HG03095 (cell line): ENCODE data around the gene PLCL1.

Experiments used
- ATAC-seq: cut with Tn5 transposase; IDR thresholded peaks from one replicate; pipeline ENCODE4 v1.9.1; 2021; ENCODE audit warnings: moderate library complexity; ENCODE audit not compliant: unreplicated experiment

The PLCL1 gene

DNA sequence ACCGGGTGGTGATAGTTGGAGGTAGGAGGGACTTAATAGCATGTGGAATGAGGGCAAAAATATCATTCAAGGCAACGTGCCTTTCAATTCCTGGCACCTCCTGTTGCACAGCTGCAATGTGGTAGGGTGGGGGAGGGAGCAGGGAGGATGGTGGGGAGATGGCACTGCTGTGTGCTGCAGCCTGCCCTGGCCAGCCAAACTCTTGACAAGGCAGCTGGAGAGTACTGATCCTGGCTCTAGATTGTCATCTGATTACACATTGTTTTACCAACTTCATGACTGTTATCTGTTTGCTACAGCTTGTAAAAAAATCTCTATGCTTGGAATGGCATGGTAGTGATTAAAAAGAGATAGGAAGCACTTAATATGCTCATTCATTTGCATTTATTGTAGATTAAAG, 47.7 kb downstream of the PLCL1 start:
- ATAC-seq: no peak

DNA sequence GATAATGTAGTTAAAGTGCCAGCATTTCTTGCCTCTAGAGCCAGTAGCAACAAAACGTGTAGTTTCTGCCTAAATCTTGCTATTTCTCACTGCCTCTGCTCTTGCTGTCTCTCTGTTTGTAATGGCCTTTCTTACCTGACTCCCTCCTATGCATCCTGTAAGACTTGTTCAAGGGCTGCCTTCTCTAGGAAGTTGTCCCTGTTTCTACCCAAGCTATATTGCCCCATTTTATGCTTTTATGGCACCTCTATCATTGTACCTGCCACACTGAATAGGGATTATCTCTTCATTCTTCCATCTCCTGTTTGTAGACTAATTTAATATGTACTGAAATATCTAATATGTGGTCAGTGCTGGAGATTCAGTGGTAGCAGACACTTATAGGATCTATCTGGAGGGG, 49.2 kb downstream of the PLCL1 start:
- ATAC-seq: no peak

GRCh38 chr2:197857476-197858107, 53.2 kb downstream of the PLCL1 start:
- ATAC-seq: no peak

- ATAC-seq: no peak
Measured at GRCh38 chr2:197858607-197859140, 54.3 kb downstream of the PLCL1 start.

- ATAC-seq: no peak
Measured at GRCh38 chr2:197862246-197862955, 58.0 kb downstream of the PLCL1 start.

GRCh38 chr2:197863744-197864143, 59.4 kb downstream of the PLCL1 start:
- ATAC-seq: no peak

GRCh38 chr2:197866455-197866854, 62.1 kb downstream of the PLCL1 start:
- no peak for ATAC-seq

DNA sequence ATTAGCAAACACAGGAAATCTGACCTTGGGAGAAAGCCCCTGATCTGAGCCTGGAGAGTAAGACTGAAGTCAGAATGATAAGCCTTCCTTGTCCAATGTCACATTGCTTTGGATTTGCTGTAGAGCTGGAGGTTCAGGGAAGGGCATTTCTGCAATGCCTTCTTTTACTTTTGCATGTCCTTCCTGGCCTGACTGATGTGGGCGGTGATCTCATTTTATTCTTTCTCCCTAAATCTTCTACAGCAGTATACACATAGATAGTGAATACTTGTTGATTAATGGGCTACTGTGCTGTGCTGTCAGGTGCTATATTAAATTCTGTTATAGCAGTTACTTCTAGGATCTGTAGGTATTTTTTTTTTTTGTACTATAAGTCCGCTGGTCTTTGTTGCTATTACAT, 62.6 kb downstream of the PLCL1 start:
- no peak for ATAC-seq

DNA sequence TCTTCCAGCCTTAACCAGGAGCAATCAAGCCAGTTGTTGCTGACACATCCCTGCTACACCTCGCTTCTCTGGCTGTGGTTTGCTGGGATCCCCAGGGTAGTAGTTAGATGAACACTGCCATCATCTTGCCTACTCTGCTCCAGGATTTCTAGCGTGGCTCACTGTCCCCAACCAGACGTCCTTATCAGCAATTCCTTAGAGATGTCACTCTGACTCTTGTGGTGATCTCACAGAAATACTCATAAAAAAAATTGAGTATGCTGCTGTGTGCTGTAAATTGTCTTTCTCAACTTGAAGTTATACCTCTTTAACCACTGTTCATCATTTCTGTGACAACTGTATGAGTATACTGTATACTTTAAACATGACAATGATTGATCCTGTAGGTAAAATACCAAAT, 63.2 kb downstream of the PLCL1 start:
- ATAC-seq: no peak

DNA sequence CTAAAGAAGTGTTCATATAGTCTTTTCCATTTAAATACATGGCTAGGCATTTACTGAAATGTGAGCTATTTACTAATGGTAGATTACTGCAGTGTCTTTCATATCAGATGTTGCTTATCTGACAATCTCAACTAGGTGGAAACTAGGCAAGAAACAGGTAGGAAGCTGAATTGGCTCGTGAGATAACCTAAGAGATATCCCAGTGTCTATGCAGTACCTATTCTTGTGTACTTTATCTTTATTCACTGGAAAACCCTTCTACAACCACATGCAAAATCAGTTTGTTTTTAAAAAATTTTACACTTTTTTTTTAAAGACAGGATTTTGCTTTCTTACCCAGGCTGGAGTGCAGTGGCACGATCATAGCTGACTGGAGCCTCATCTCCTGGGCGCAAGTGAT, 63.8 kb downstream of the PLCL1 start:
- no peak for ATAC-seq

DNA sequence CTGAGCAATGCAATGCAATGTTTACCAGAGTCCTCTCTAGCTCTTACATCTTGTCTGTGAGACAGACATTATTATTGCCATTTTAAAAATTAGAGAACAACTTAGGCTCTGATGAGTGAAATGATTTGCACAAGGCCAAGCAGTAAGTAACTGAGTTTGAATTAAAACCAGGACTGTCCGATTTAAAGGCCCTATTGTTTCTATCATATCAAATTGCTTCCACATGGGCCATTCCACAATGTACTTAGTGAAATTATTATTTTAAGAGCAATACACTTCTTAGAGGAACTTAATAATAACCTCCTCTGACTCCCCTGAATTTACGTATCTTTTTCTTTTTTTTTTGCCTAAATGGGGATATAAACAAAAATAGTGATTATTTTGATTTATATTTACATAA, 64.6 kb downstream of the PLCL1 start:
- no peak for ATAC-seq

DNA sequence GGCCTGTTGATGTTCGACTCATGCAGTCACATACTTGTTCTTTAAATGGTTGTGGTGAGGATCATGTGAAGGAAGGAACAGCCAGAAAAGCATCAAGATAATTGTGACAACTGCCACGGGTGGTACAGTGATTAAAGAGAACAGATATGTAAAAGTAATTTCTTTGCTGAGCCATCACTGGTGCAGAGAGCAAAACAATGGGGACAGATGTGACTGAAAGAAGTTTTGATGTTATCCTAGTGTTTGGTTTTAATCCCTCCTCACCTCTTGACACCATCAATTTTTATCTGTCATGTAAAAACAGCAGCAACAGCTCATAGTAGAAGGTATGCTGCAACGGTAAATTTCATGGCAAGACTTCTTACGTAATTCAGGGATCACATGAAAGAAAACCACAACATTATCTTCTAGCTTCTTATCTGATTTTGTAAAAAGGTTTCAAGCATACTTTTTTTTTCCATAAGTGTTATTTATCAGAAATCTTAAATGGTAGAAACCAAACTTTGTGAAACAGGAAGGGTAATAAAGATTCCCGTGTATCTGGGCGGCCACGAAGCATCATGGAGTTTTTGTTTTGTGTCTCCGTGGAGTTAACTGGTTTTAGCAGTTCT, 65.2 kb downstream of the PLCL1 start:
- no peak for ATAC-seq

DNA sequence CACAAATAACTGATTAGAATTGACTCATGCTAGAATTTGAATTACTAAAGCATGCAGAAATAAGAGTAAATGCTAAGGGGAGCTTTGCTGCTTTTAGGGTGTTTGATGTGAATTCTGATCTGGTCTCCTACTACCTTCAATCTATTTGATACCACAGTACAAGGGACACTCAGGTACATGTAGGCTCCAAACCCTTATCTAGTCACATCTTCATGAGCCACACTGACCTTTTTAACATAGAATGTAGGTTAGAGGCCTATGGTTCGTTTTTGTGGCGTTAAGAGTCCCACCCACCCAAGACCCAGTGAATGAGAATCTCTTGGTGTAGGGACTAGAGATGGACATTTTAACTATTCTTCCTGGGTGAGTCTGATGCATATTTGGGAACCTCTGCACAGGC, 65.7 kb downstream of the PLCL1 start:
- no peak for ATAC-seq

DNA sequence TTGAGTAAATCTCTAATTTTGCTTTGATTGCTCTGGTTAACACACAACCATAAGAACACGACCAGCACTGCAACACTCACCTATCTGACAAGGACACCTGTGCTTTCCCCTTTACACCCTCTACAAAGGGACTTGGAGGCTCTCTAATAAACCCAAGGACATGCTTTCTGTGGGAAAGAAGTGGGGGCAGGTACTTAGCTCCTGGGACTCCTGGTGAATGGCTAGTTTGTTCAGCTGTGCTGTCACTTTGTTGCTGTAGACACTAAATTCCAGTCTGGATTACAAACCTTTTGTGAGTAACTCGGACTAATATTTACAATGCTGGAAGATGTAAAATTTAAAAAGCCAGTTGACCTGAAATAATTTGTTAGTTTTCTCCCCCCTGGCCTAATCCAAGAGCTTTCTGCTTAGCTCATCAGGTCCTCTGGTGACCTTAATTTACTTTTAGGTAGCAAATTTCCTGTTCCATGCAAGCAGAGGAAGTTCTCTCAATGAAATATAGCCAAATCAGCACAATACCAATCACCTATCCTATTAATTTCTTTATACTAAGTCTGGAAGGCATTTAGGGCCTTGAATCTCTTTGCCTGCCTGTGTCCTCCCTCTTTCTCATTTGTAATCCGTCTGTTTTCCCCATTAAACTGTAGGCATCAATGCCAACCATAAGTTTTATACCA, 67.5 kb downstream of the PLCL1 start:
- no peak for ATAC-seq

DNA sequence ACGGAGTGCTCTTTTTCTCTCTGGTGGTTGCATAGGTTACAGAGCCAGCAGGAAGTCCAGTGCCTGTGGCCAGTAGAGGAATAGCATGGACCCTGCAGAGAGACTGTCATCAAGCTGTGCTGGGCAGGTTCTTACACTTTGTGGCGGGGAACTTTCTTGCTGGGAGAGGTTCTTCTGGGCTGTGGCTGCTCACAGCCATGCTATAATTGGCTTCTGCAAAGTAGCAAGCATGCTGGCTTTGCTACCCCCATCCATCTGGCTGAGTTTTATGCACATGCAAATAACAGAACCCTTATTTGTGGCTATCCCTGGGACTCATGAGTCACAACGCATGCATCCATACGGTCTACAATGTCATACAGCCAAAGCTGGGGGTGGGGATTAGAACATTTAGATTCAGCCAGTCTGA, 68.9 kb downstream of the PLCL1 start:
- no peak for ATAC-seq

DNA sequence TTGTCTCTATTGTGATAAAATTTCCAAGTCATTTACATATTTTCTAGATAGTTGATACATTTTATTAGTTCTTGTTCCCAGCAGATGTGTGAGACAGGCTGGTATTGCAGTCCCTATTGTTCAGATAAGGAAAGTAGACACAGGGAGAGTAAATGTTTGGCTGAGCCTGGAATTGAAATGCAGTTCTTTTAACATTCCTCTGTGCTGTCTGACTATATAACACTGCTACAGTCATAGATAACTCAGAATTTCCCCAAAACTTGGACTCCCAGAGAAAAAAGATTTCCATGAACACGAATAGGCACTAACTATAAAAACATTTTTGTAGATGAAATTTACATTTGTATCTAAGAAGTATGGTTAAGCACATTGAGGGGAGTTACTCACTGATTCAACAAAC, 71.4 kb downstream of the PLCL1 start:
- no peak for ATAC-seq

DNA sequence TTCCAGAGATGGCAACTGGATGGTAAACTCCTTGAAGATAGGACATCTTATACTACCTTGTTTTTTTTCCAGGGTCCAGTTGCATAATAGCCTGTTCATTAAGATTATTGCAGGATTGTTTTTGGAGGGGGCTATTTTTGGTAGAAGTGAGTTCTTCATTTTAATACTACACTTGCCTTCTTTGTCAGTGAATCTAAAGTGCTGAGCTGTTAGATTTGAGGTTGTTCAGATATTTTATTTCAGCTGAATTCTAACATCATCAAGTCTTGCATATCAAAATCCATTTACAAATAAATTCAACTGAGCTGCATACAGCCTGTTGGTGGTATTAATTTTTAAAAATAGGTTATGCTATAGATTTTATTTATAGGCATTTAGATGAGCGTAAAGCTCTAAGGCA, 72.1 kb downstream of the PLCL1 start:
- ATAC-seq: no peak

DNA sequence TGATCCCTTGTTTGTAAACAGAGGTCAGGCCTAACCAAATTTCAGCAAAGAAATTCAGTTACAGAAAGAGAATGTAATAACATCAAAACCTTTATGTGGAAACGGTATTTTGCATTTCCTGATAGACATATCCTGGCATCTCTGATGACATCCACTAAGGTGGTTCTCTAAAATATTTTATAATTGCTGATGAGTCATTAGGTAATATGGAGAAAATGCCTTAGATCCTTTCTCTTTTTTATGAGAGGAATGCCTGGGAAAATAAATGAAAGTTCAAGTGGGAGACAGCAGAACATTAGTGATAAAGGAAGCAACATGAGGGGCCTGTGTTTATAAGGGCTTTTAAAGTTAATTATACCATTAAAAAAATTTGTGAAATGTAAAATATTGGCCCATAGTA, 72.6 kb downstream of the PLCL1 start:
- no peak for ATAC-seq

GRCh38 chr2:197878792-197879191, 74.4 kb downstream of the PLCL1 start:
- ATAC-seq: no peak

DNA sequence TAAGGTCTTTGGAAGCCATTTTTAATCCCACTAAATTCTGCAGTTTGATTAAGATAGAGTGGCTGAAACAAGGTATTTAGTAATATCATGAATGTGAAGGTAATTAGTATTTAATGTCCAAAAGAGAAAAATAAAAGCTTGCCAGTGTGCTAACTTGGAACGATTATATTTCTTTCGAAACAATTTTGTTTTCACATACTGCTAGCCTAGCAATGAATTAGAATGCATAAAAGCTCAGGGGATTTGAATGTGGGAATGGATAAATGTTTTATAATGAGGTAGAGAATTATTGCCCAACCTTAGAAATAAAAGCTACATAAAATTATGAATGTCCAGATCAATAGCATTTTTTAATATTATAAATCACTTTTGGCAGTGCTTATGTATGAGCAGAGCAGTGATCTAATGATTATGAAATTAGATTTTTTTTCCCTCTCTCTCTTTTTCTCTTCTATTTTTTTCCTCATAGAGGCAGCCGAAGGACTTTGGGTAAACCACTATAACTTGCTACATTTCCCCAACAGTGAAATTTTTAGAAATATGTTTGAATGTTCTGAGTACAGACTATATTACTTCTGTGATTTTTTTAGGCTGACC, 75.5 kb downstream of the PLCL1 start:
- no peak for ATAC-seq

DNA sequence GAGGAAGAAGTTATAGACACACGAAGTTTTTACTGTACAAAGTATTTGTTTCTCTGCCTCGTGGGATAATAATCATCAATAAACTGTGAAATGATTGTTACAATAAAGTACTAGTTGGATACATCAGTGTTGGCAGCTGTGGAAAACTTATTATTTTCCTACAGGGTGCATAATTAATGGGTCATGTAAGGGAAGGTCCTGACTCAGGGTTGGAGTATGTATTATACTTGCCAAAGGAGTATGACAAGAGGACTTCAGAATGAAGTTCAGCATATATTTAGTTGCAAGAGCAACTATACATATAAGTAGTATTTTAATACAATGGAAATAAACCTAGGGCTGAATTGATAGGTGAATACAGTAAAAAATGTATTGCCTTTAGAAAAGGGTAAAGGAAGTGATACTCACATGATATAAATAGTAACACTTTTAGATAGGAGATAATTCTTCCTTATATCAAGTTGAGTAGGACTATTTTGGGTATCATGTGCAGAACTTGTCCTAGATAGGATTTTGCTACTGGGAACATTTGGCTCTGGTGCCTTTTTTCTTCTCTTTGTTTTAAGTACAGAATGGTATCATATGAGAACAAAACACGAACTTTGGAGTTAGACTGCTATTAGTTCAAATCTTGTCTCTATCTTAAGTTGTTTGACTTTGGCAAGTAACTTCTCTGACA, 79.1 kb downstream of the PLCL1 start:
- no peak for ATAC-seq
